ENCODE measurements around the gene RTKN2.

The RTKN2 gene

DNA sequence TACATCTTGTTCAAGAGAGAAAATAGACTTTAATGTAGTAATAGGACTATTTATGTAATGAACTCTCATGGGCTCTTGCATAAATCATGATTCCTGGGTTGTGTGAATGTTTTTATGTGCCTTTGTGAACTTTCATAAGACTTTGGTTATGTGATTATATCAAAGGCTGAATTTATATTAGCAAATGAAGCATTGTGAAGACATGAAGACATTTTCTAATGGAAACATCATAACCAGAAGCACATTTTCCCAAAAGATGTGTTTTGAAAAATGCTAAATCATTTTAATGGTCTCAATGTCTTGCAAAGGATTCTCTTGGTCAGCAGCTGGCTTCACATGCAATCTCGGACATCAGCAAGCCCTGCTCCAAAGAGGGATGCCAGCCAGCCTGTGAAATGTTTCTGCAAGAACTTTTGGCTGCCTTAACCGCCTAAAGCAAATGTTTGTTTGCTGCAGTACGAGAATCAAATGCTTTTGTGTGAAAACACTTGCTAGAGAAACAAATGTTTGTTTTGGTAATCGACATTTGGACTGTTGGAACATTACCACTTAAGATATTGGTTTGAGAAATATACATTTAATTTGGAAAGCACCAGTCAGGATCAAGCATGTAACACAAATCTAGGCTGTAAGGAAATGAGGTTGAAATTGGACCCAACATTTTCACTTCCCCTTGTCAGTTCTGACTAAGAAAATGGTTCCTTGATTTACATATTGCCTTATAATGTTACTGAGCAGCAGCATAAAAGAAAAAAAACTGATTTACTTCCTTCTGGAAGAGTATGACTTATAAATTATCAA, 102.1 kb downstream of the RTKN2 start:
- H3K27me3 Mint-ChIP-seq (ENCODE audit: low read depth): no peaks in the 10 kb centered on the region
- H3K4me1 Mint-ChIP-seq (ENCODE audit: low read depth): peaks cover 11% of the 10 kb centered on the region
- DNase-seq (ENCODE audit: low spot score): no peak
- no peak overlapping the region for H3K27ac Mint-ChIP-seq
- peaks cover 7% of the 10 kb centered on the region for H3K9me3 Mint-ChIP-seq
- H3K4me3 Mint-ChIP-seq: no peak overlapping the region
- peaks cover 2% of the 10 kb centered on the region for H3K36me3 Mint-ChIP-seq (ENCODE audit: low read depth)

DNA sequence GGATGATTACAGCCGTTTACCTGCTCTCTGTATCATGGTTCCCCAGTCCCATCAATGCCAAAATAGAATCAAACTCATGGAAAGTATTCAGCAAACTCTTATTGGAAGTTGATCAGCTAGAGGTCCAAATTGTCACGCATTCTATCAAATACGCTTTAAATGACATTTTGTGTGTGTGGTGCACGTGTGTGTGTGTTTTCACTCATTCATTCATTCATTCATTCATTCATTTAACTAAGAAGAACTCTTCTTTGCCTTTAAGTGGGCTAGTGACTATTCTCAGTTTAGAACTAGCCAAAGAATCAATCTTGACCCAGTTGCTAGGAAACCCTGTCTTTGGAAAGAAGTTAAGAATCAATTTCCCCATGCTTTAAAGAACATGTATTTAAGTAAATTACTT, 102.8 kb downstream of the RTKN2 start:
- H3K4me1 Mint-ChIP-seq (ENCODE audit: low read depth): peaks cover 14% of the 10 kb centered on the region

DNA sequence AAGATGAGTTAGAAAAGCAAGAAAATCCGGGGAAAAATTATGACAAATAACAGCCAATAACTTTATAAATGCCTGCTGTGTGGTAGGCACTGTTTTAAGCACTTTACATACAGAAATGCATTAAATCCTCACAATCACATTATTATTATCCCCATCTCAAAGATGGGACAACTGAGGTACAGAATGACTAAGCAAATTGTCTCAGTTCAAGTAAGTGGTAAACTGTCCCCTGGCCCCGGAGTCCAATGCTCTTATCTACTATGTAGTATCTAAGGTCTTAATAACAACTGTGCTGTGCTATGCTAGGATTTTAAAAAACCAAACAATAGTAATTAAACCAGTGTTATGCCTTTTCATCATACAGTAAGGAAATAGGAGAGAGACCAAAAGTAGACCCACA, 105.6 kb downstream of the RTKN2 start:
- H3K9me3 Mint-ChIP-seq: peaks cover 4% of the 10 kb centered on the region

More for the DNA sequence above, 102.8 kb downstream of the RTKN2 start:
- no peak for DNase-seq (ENCODE audit: low spot score)
- no peaks in the 10 kb centered on the region for H3K27me3 Mint-ChIP-seq (ENCODE audit: low read depth)
- H3K4me3 Mint-ChIP-seq: no peak overlapping the region
- no peak overlapping the region for H3K27ac Mint-ChIP-seq
- peaks cover 4% of the 10 kb centered on the region for H3K9me3 Mint-ChIP-seq
- H3K36me3 Mint-ChIP-seq (ENCODE audit: low read depth): peaks cover 2% of the 10 kb centered on the region

DNA sequence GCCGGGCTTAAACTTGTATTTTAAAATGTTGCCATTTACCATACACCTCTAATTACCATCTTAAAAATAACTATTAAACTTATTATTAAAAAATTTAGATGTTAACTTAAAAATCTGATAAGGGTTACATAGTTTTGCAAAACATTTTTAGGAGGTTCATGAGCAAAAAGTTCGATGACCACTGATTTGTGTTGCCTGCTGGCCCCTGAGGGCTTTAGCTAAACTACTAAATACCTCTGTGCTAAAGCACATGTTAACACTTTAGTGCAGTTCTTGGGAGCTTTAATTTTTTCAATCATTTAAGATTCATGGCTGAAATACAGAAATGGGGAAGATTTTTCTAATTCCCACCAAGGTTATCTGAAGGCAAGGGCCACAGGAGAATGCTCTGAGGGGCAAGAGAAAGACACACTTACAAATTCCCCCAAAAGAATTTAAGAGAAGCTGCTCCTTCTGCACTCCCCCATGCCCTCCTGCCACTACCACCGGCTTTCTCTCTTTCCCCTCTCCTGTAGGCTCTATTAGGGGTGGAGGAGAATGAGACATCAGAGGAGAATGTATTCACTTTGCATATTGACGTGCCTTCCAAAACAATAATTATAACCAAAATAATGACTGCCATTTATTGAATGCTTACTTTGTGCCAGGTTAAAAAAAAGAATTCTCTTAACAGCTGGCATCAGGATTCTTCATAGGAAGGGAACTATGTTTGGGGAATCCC, 106.2 kb downstream of the RTKN2 start:
- no peak for DNase-seq (ENCODE audit: low spot score)
- no peaks in the 10 kb centered on the region for H3K27me3 Mint-ChIP-seq (ENCODE audit: low read depth)
- H3K36me3 Mint-ChIP-seq (ENCODE audit: low read depth): peaks cover 2% of the 10 kb centered on the region
- peaks cover 19% of the 10 kb centered on the region for H3K4me1 Mint-ChIP-seq (ENCODE audit: low read depth)
- peaks cover 4% of the 10 kb centered on the region for H3K9me3 Mint-ChIP-seq
- H3K4me3 Mint-ChIP-seq: no peak overlapping the region
- no peak overlapping the region for H3K27ac Mint-ChIP-seq

More for the DNA sequence above, 105.6 kb downstream of the RTKN2 start:
- Mint-ChIP-seq H3K27me3 (ENCODE audit: low read depth) (no peaks in the 10 kb centered on the region), H3K27ac (no peak overlapping the region), H3K36me3 (ENCODE audit: low read depth) (peaks cover 2% of the 10 kb centered on the region), H3K4me1 (ENCODE audit: low read depth) (peaks cover 19% of the 10 kb centered on the region), H3K4me3 (no peak overlapping the region)
- no peak for DNase-seq (ENCODE audit: low spot score)

DNA sequence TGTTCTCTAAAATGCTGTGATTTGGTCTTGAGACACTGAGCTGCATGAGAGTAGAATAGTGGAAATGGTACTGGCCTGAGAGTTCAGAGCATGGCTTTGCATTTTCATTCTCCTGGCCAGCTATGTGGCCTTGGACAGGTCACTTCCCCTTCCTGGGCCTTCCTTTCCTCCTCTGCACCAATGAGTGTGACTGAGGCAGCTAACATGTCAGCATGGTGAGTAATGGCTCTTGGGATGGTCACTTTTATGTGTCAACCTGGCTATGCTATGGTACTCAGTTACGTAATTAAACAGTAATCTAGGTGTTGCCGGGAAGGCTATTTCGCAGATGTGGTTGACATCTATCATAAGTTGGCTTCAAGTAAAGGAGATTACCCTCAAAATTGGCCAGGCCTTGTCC, 109.3 kb downstream of the RTKN2 start:
- H3K36me3 Mint-ChIP-seq (ENCODE audit: low read depth): no peaks in the 10 kb centered on the region
- no peak overlapping the region for H3K27ac Mint-ChIP-seq
- H3K27me3 Mint-ChIP-seq (ENCODE audit: low read depth): no peaks in the 10 kb centered on the region
- peaks cover 9% of the 10 kb centered on the region for H3K9me3 Mint-ChIP-seq
- DNase-seq (ENCODE audit: low spot score): no peak
- H3K4me1 Mint-ChIP-seq (ENCODE audit: low read depth): peaks cover 10% of the 10 kb centered on the region
- H3K4me3 Mint-ChIP-seq: no peak overlapping the region

DNA sequence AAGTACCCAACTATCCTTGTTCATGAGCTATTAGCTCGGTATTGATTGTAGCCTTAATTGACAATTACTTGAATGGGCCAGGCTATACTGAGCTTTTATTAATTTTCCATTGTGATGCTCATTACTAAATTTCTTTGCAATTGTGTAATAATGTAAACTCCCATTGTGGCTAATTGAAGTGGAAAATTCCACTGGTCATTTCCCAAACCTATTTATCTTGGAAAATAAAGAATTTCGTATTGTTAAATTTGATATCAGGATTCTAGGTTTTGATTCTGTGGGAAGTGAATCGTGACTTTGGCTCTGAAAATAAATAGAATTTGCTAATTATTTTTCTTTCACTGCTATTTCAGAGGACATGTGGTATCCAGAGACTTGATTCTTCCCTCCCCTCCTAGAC, 111.0 kb downstream of the RTKN2 start:
- Mint-ChIP-seq H3K36me3 (ENCODE audit: low read depth) (peaks cover 3% of the 10 kb centered on the region), H3K27ac (no peak overlapping the region), H3K9me3 (peaks cover 9% of the 10 kb centered on the region), H3K27me3 (ENCODE audit: low read depth) (no peaks in the 10 kb centered on the region), H3K4me3 (no peak overlapping the region), H3K4me1 (ENCODE audit: low read depth) (peaks cover 7% of the 10 kb centered on the region)
- DNase-seq (ENCODE audit: low spot score): no peak

DNA sequence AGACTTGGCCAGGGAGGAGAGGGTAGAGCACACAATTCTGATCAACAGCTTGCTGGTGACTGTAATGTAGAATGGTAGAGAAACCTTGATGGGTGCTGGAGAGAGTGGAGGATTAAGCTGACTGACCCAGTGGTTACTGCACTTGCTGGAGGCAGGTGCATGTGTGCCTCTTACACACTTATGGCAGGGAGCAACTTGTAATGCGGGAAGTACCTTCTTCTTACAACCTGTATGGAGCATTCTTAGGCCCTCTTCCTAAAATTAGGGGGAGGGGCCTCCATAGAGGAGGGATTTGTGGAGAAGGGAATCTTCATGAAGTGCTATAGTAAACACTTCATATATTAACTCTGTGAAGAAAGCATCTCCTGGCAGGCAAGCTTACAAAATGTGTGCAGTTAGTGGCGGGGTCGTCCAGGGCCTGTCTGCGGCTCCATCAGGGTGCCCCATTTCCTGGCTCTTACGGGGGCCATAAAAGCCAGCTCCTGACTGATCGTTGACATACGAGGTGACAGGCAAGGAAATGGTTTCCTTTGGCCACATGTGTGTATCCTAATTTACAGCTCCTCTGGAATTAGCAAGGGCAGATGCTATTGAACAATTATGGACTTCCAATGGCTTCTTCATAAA, 113.5 kb downstream of the RTKN2 start:
- Mint-ChIP-seq H3K27ac (no peak overlapping the region), H3K36me3 (ENCODE audit: low read depth) (peaks cover 12% of the 10 kb centered on the region), H3K4me3 (no peak overlapping the region), H3K4me1 (ENCODE audit: low read depth) (peaks cover 2% of the 10 kb centered on the region), H3K27me3 (ENCODE audit: low read depth) (no peaks in the 10 kb centered on the region), H3K9me3 (peaks cover 15% of the 10 kb centered on the region)
- DNase-seq (ENCODE audit: low spot score): no peak

DNA sequence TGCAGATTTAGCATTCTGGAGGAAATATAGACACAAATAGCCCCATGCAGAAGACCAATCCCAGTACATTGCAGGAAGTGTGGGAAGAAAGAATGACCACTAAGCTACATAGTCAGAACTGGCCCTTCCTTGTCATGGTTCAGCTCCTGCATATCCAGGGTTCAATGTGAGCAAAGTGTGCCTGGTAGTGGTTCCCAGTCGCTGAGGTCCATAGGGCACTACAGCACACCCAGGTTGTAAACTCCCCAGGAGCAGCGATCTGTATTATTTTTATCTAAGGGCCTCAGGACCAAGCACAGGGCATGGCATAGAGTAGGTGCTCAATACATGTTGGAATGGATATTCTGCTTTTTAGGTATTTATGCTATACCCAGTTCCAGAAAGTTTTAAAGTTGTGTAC, 114.4 kb downstream of the RTKN2 start:
- peaks cover 12% of the 10 kb centered on the region for H3K36me3 Mint-ChIP-seq (ENCODE audit: low read depth)
- H3K9me3 Mint-ChIP-seq: peaks cover 15% of the 10 kb centered on the region
- no peak for DNase-seq (ENCODE audit: low spot score)
- no peaks in the 10 kb centered on the region for H3K4me1 Mint-ChIP-seq (ENCODE audit: low read depth)
- no peak overlapping the region for H3K27ac Mint-ChIP-seq
- no peak overlapping the region for H3K4me3 Mint-ChIP-seq
- no peaks in the 10 kb centered on the region for H3K27me3 Mint-ChIP-seq (ENCODE audit: low read depth)

DNA sequence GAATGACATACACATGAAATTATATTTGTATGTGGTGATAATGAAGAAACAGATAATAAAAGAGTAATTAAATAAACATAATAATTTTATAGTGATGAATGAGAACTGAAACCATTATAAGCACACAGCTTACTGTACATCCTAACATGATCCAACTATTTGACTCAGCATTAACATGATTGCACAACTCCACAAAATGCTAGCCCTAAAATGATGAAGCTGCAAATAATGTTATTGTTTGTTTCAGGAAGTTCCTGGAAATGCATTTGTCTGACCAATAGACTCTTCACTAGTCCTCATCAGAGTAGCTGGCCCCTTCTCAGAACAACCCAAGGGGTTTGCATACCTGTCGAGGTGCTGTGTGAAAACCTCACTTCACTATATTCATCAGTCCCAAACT, 115.5 kb downstream of the RTKN2 start:
- no peak overlapping the region for H3K27ac Mint-ChIP-seq
- H3K27me3 Mint-ChIP-seq (ENCODE audit: low read depth): no peaks in the 10 kb centered on the region
- H3K9me3 Mint-ChIP-seq: peaks cover 15% of the 10 kb centered on the region
- H3K36me3 Mint-ChIP-seq (ENCODE audit: low read depth): peaks cover 12% of the 10 kb centered on the region
- no peak for DNase-seq (ENCODE audit: low spot score)
- H3K4me1 Mint-ChIP-seq (ENCODE audit: low read depth): no peaks in the 10 kb centered on the region
- H3K4me3 Mint-ChIP-seq: no peak overlapping the region

DNA sequence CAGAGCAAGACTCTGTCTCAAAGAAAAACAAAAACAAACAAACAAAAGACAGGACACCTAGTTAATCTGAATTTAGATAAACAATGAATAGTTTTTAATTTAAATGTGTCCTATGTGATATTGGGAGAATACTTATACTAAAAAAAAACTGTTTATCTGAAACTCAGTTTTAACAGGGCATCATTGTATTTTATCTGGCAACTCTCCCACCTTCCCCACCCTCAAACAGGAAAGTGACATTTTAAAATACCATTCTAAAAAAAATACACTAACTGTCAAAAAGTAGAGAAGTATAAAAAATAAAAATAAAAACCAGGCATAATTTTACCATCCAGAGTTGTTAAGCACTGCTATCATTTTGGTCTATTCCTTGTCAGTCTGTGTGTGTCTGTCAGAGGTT, 119.0 kb downstream of the RTKN2 start:
- Mint-ChIP-seq H3K4me1 (ENCODE audit: low read depth) (peaks cover 2% of the 10 kb centered on the region), H3K9me3 (peaks cover 10% of the 10 kb centered on the region), H3K4me3 (no peak overlapping the region), H3K27ac (no peak overlapping the region), H3K27me3 (ENCODE audit: low read depth) (no peaks in the 10 kb centered on the region), H3K36me3 (ENCODE audit: low read depth) (peaks cover 12% of the 10 kb centered on the region)
- DNase-seq (ENCODE audit: low spot score): no peak

DNA sequence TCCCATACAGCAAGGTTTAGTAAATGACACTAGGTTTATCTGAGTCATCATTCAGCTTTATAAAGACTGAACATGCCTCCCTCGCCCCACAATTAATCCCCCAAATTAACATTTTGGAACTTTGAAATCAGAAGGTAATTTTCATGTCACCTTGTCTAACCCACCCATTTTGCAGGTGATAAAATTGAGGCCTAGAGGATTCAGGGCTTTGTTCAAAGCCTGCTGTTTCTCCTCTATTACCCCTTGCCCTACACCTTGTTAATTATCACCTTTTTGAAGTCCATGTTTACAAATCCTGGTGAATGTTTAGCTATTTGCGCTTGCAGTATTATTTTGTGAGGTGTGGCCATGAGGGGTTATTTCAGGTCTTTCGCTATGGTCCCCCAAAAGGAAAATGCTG, 120.5 kb downstream of the RTKN2 start:
- Mint-ChIP-seq H3K9me3 (peaks cover 18% of the 10 kb centered on the region), H3K27me3 (ENCODE audit: low read depth) (no peaks in the 10 kb centered on the region), H3K36me3 (ENCODE audit: low read depth) (peaks cover 13% of the 10 kb centered on the region), H3K4me3 (no peak overlapping the region), H3K4me1 (ENCODE audit: low read depth) (peaks cover 2% of the 10 kb centered on the region), H3K27ac (no peak overlapping the region)
- DNase-seq (ENCODE audit: low spot score): no peak

DNA sequence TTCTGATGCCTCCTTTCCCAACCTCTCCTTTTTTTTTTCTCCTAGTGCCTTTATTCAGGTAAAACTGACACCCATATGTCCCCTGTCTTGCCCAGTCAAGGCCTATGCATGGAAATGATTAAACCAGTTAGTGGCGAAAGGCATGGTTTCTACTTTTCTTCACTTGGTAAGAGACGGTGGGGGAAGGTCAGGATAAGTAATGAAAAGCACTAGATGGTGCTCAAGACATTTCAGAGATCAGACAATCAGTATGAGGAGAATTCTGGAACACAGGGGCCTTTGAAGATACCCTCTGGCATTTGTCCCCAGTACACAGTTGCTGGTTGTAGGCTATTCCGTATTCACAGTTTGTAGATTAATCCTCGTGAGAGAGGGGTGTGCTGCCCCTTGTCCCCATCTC, 121.2 kb downstream of the RTKN2 start:
- Mint-ChIP-seq H3K27me3 (ENCODE audit: low read depth) (no peaks in the 10 kb centered on the region), H3K4me1 (ENCODE audit: low read depth) (peaks cover 2% of the 10 kb centered on the region), H3K4me3 (no peak overlapping the region), H3K36me3 (ENCODE audit: low read depth) (peaks cover 18% of the 10 kb centered on the region), H3K27ac (no peak overlapping the region), H3K9me3 (peaks cover 26% of the 10 kb centered on the region)
- DNase-seq (ENCODE audit: low spot score): no peak

DNA sequence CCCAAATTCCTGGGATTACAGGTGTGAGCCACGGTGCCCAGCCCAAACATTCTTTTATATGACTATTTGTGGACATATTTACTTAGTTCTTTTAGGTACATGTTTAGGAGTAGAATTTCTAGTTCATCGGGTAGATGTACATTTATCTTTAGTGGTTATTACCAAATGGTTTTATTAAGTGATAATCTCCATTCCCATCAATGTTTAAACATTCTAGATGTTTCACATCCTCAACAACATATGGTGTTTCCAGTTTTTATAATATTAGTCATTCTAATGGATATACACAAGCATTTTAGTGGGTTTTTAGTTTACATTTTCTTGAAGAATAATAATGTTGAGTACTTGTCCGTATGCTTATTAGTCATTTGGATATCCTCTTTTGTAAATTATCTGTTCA, 131.7 kb downstream of the RTKN2 start:
- Mint-ChIP-seq H3K36me3 (ENCODE audit: low read depth) (peaks cover 15% of the 10 kb centered on the region), H3K27ac (no peak overlapping the region), H3K4me1 (ENCODE audit: low read depth) (peaks cover 3% of the 10 kb centered on the region)

DNA sequence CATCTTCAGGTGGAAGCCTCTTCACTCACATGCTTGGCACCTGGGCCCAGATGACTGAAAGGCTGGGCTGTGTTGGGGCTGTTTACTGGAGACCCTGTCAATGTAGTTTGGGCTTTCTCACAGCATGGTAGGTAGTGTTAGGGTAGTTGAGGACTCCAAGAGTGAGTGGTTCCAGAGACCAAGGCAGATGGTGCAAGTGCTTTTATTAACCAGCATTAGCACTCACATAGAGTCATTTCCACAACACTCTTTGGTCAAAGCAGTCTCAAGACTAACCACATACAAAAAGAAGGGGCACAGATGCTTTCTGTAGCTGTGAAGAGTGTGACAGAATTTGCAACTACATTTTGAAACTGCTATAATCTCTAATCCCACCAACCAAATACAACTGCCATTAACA, 135.0 kb downstream of the RTKN2 start:
- H3K4me1 Mint-ChIP-seq (ENCODE audit: low read depth): peaks cover 3% of the 10 kb centered on the region
- no peaks in the 10 kb centered on the region for H3K27me3 Mint-ChIP-seq (ENCODE audit: low read depth)
- no peak overlapping the region for H3K27ac Mint-ChIP-seq
- no peak for DNase-seq (ENCODE audit: low spot score)
- no peak overlapping the region for H3K4me3 Mint-ChIP-seq
- peaks cover 21% of the 10 kb centered on the region for H3K36me3 Mint-ChIP-seq (ENCODE audit: low read depth)
- H3K9me3 Mint-ChIP-seq: peaks cover 35% of the 10 kb centered on the region

More for the DNA sequence above, 131.7 kb downstream of the RTKN2 start:
- DNase-seq (ENCODE audit: low spot score): no peak
- Mint-ChIP-seq H3K4me3 (no peak overlapping the region), H3K9me3 (peaks cover 29% of the 10 kb centered on the region), H3K27me3 (ENCODE audit: low read depth) (no peaks in the 10 kb centered on the region)
